LoVo (cell line): ENCODE measurements around the gene LRRC15.

Experiments used
- DNase-seq: peaks from one replicate; pipeline ENCODE4 v3.0.0-alpha.2; 2016; ENCODE audit warnings: low spot score

LRRC15 gene

DNA sequence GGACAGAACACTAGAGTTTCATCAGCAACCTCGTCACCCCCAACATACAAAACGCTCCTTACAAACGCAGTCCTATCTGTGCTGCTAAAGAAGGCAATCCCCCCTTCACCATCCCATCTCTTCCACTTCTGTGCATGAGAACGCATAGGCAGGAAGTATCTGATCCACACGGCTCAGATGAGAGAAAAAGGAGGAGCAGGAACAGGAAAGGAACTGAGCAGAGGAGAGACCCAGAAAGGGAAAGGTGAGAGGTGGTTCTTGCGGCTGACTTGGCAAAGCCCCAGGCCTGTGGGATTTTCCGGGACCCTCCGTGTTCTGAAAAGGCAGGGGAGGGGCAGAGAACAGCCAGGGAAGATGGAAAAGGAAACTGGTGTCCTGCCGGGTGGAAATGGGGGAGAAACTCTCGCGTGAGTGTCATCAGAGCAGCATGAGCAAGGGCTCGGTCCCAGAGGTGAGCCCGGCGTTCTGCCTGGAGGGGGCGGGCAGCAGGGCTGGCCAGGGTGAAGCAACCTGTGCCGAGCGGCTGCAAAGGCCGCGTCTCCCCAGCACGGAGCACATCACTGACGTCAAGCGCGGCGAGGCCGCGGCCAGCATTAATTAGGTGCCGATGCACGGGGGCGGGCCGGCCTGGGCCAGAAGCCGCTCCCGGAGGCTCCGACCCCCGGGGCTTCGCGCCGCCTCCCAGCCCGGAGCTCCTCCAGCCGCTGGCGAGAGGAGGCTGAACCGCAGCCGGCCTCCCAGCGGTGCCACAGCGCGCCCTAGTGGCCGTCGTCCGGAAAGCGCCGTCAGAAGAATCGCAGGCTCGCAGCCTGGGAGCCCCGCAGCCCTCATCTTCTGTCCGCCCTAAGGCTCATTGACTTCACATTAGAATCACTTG, 54.2 kb downstream of the LRRC15 start:
- DNase-seq, result peak; percentile 84

DNA sequence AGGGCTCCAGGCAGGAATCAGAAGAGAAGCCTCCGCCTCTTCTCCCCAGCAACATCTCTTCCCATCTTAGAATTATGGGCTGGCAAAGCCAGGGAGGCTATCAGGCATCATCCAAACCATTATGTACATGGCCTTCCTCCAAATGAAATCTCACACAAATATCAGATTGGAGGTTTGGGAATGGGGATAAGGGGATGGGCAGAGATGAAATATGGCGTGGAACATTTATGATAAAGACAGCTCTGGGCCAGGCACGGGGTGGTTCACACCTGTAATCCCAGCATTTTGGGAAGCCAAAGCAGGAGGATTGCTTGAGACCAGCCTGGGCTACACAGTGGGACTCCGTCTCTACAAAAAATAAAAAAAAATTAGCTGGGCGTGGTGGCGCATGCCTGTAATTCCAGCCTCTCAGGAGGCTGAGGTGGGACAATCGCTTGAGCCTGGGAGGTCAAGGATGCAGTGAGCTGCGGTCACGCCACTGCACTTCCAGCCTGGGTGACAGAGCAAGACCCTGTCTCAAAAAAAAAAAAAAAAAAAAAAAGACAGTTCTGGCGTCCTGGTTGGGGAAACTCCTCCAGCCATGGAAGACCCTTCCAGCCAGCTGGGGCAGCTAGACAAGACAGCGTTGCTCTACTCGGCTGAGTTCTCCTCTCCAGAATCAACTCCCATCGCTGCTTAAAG, 55.0 kb downstream of the LRRC15 start:
- DNase-seq, result no peak

DNA sequence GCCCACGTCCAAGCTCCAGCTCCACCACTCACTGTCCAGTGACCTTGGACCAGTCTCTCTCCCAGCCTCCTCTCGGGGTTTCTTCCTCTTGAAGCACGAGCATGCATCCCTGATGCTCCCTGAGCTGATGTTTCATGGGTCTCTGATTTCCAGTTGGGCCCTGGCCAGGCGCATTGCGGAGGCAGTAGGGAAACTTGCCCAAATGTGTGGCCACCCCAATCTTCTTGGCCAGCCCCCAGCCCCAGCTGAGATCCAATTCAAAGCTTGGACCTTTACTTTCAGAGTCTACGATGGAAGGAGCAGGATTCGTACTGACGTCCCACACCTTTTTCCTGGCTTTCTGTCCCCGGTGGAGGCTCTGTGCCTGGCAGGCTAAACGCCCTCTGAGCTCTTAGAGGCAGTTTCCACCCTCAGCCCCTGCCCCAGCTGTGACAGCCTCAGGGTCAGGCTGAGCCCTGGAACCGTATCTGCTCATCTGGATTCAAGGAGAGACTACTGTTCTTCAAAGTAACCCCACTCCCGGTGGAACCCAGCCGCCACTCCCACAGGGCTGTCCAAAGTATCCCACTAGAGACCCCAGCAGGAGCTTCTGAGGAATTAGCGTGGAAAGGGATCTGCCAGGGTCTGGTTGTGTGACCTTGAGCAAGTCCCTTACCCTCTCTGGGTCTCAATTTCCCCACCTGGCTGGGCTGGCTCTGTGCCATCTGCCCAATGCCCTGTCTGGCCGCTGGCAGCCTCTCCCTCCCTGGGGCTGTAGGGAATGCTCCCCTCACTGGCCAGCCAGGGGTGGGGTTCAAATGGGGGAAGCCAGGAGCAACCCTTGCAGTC, 55.8 kb downstream of the LRRC15 start:
- no peak for DNase-seq

DNA sequence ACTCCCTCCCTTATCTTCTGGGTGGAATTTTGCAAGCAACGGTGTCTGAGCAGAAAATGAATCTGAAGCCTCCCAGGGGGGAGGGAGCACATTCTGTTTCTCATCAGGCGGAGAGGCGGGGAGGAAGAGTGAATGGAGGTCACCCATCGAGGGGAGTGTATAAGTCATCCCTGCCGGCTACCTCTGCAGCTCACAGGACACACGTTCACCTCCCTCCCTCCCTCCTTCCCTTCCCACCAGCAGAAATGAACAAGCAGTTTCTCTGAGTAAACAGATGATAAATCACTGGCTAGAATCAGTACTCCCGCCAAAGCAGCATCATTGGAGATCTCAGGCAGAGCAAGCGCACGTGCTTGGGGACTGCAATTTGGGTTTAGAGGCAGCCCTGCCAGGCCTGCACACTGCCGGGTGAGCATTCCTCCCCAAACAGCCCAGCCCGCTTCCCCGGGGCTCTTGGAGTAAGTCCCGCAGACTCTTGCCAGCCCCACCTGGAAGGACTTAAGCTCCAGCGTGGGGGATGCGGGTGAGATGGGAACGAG, 56.7 kb downstream of the LRRC15 start:
- DNase-seq, result no peak

DNA sequence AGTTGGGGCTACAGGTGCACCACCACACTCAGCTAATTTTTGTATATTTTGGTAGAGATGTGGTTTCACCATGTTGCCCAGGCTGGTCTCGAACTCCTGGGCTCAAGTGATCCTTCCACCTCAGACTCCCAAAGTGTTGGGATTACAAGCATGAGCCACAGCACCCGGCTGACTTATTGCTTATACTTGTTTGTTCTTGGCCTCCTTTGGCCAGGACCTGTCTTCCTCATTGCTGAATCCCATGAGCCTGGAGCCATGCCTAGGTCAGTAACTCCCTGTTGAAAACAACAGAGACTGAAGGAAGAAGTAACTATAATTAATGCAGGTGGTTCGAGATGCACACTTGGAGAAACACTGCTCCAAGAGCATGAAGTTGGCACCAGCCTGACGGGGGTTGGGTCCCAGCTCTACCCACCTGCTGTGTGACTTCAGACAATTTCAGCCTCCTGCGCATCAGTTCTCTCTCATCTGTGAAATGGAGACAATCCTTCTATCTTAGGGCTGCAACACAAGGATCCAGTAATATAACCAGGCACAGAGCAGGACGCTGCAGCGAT, 57.3 kb downstream of the LRRC15 start:
- DNase-seq, result no peak

DNA sequence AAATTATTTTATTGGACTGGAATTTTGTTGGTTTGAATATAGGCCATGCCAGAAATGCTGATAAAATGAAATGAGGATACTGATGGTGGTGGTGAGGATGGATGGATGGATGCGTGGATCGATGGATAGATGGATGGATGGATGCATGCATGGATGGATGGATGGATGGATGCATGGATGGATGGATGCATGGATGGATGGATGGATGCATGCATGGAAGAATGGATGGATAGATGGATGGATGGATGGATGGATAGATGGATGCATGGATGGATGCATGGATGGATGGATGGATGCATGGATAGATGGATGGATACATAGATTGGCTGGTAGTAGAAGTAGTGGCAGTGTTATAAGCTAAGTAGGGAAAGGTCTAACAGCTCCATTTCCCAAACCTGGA, 58.5 kb downstream of the LRRC15 start:
- DNase-seq, result no peak

DNA sequence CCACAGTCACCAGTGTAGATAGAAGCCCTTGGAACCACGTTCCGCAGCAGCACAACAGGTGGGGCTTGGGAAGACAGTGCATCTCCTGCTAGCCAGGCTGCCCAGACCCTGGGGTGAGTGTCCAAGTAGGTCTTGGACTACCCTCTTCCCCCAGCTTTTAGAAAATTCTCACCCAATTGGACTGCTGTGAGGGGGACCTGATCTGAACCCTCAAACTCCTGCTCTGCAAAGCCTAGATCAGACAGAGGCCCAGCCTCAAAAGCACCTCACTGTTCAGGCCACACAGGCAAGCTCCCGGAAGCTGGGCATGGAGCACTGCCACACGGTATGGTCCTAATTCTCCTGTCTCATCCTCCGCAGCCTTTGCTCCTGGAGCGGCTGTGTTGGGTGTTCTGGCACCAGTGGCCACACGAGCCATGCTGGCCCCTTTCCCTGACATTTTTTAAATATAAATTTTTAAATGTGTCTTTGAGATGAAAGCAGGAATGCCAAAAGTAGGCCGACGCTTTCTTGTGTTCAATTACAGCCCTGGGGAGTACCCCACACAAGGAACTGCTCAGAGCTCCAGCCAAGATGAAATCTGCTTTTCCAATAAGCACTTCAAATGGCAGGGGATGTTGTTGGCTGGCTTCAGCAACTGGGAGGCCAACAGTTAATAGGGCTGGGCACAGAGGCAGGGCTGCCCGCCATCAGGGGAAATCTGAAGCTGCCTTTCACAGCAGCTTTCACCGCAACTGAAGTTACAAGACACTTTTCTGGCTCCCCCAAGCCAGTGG, 59.3 kb downstream of the LRRC15 start:
- DNase-seq, result no peak

DNA sequence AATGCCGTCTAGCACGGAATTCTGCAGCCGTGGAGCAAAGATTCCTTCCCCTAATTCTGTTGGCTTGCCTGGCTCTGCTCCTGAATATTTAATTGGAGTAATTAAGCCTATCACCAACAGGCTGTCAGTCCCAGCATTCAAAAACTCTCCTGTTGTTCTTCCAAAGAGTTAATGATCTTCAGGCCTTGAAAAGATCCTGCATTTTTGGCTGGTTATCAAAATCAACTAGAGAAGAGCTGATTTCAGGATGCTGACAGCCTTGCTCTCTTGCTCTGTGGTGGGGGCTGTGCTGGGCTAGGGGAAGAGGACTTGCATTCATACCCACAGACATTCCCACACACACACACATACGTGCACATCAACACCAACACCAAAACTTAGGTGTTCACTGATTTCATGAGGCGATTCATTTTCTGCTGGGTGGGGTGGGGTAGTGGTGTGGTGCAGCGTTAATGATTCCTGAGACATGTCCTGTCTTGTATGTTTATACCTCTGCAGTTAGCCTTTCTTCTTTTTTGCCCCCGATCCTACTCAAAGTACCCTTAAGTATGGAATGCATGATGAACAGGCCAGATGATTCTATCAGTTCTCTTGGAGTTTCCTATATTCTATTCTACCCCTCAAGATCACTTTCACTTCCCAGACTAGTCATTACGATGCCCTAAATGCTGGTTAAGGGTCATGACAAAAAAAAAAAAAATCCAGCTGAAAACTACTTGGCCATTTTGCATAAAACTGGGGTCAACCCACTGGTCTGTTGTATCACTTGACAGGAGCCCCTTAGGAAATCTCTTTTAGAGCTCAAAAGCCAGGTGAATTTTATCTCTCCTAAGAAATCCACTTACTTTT, 60.7 kb downstream of the LRRC15 start:
- DNase-seq, result no peak

DNA sequence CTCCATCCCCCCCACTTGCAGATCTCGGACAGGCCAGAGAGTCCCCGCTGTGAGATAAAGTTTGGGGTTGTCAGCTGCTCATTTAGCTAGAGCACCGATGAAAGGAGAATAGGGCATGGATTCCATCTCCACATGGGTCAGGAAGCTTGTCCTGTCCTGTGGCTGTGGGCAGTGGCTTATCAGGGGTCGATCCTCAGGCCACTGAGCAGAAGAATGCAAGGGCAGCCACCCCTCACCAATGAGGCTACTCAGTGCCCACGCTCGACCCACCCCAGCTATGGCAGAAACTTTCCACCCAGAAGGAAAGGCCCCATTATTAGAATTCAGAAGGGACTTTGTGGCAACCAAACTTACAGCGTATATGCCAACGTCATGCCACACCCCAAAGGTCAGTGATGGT, 61.7 kb downstream of the LRRC15 start:
- no peak for DNase-seq

DNA sequence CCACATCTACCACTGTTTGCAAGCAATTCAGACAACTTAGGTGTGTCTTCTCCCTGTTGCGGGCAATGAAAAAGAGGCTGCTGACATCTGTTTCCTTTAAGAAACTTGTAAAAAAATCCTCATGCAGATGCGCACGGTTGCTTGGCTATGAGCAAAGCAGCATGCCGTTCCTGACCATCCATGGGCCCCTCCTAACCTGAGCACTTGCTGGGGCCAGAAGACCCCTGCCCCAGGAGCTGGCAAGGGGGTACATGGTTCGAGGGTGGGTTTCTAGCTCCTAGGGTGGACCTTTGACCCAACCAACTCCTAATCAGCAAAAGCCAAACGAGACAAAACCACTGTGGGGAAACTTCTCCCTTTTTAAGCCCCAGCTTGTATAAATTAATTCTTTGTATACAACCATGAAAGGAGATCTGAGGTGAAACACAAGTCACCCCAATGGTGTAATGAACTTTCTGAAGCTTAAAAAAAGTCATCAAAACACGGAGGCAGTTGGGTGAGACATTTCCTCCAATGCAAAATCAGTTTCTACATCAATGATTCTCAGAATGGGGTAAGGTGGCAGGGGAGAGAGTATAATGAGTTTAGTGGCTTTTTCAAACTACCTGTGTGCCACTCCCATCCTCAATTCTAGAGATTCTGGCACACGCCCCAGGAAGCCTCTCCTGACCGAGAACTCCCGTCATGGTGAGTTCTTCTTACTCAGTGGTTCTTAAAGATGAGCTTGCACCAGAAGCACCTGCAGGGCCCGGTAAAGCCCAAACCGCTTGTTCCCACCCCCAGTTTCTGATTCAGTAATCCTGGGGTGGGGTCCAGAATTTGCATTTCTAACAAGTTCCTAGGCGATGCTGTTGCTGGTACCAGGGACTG, 62.5 kb downstream of the LRRC15 start:
- DNase-seq, result no peak

DNA sequence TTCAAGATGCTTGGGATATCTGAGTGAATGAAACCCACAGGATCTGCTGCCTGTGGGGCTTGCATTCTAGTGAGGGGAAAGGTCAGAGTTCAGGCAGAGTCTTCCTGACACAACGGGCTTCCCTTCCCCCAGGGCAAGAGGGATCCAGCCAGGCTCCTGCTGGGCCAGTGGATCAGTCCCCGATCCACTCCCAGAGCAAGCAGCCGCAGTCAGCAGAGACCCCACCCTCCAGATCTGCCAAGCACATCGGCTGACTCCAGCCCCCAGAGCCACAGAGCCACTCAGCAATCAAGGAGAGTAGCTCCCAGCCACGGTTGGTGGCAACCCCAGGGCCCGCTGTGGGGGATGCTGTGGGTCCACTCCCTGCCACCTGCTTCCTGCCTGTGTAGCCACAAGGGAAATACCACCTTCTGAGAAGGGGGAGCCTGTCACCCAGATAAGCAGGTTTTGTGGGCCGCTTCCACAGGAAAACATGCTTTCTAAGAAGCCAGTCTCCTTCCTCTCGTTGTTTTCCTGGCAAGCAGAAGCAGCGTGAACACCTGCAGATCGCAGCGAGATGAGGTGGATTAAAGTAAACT, 63.3 kb downstream of the LRRC15 start:
- DNase-seq, result no peak

DNA sequence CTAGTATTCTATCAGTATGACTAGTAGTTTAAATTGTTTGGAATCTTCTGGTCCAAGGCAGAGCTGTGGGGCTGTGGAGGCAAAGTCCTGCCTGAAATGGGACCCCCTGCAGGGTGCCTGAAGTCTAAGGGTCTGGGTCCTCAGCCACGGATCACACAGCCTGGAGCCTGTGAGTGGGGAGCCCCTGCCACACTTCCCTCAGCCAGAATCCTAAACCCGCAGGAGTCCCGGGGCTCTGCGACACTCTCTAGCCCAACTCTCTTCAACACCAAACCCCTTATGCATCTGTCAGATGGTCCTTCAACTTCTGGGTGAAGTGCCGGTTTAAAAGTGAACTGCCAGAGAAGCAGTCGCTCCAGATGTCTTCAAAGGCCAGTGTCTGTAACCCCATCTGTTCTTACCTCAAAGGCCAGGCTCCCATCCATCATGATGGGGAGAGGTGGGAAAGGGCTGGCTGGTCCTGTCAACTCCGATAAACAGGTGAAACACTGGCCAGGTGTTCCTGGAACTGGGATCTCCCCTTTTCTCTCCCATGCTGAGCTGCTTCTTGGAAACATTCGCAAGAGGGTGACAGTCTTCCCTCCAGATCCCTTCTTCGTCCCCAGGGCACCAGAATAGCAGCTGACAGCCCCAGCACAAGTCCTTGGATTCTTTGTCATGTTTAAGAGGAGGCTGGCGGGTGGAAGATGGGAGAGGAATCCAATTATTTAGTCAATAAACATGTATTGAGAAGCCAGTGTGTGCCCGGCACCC, 64.0 kb downstream of the LRRC15 start:
- DNase-seq, result no peak
